ENCODE measurements around the gene GPR26.
A peak's percentile ranks its signal among the peaks of the same experiment; 100 is the strongest.

GPR26 gene

GRCh38 chr10:123651421-123652047 lies 14.6 kb upstream of the GPR26 start:
- no peak overlapping the region for H3K27ac ChIP-seq (ENCODE audit: low read depth, low read length)

DNA sequence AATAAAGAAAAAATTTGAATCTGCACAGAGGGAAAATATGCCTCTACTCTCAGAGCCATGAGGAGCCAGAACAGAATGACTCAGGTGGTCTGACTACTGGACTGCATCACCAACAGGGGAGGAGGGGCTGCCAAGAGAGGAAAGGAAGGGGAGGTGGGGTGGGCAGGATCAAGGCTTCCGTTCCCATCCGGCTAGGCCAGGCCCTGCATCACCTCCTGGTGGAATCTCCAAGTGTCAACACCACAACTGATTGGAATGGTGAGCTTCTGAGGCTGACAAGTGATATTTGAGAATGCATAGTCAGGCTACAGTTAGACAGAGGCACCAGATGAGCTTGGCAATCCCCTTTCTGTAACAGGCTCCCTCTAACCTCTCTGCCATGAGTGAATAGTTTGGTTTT lies 10.4 kb upstream of the GPR26 start:
- Histone ChIP-seq H3K9me3 (ENCODE audit: insufficient read depth, low read depth, low read length) (no peaks in the 10 kb centered on the region), H3K4ac (ENCODE audit: low read depth, low read length) (no peak overlapping the region), H3K18ac (ENCODE audit: low read length) (no peak overlapping the region), H3K23ac (ENCODE audit: low read length) (no peak overlapping the region), H3K9ac (ENCODE audit: low read length) (no peak overlapping the region), H3K27ac (ENCODE audit: low read depth, low read length) (no peak overlapping the region), H3K36me3 (ENCODE audit: control insufficient read depth in 1 of 2, insufficient read depth in 2 of 2, low read length in 2 of 2) (no peaks in the 10 kb centered on the region), H4K8ac (ENCODE audit: low read depth, low read length) (no peak overlapping the region), H3K27me3 (ENCODE audit: insufficient read depth, low read length) (no peaks in the 10 kb centered on the region), H2BK120ac (ENCODE audit: insufficient read depth, low read length, poor library complexity) (no peak overlapping the region), H2AFZ (ENCODE audit: insufficient read depth, low read length, poor library complexity) (no peak overlapping the region), H3K4me3 (ENCODE audit: low read depth, low read length) (no peak overlapping the region), H2BK12ac (ENCODE audit: low read length) (no peak overlapping the region), H2AK5ac (ENCODE audit: low read length) (no peak overlapping the region), H3K14ac (ENCODE audit: low read length) (no peak overlapping the region), H4K12ac (ENCODE audit: low read depth, low read length) (no peak overlapping the region), H3K79me1 (ENCODE audit: low read length) (no peaks in the 10 kb centered on the region), H4K91ac (ENCODE audit: low read depth, low read length) (no peak overlapping the region), H3K4me1 (ENCODE audit: control insufficient read depth in 1 of 2, insufficient read depth in 2 of 2, low read length in 2 of 2) (no peaks in the 10 kb centered on the region), H3K4me2 (ENCODE audit: low read length) (no peak overlapping the region), H2BK5ac (ENCODE audit: low read depth, low read length, poor library complexity) (no peak overlapping the region), H3K79me2 (ENCODE audit: control insufficient read depth, insufficient read depth, low read length, poor library complexity) (no peaks in the 10 kb centered on the region)
- WGBS (ENCODE audit: extremely low coverage, insufficient coverage, insufficient read length) = no CpG with 5 or more reads among the region's 2 CpGs
- DNase-seq = no peak

More at GRCh38 chr10:123651421-123652047, 14.6 kb upstream of the GPR26 start:
- no peak overlapping the region for H4K91ac ChIP-seq (ENCODE audit: low read depth, low read length)
- H2AFZ ChIP-seq (ENCODE audit: insufficient read depth, low read length, poor library complexity) = no peak overlapping the region
- no peak overlapping the region for H3K14ac ChIP-seq (ENCODE audit: low read length)
- H2BK12ac ChIP-seq (ENCODE audit: low read length) = no peak overlapping the region
- no peaks in the 10 kb centered on the region for H3K4me1 ChIP-seq (ENCODE audit: control insufficient read depth in 1 of 2, insufficient read depth in 2 of 2, low read length in 2 of 2)
- H3K79me2 ChIP-seq (ENCODE audit: control insufficient read depth, insufficient read depth, low read length, poor library complexity) = no peaks in the 10 kb centered on the region
- H3K9me3 ChIP-seq (ENCODE audit: insufficient read depth, low read depth, low read length) = peaks cover 4% of the 10 kb centered on the region
- no peak overlapping the region for H3K18ac ChIP-seq (ENCODE audit: low read length)
- H3K23ac ChIP-seq (ENCODE audit: low read length) = no peak overlapping the region
- H3K4ac ChIP-seq (ENCODE audit: low read depth, low read length) = no peak overlapping the region
- H3K36me3 ChIP-seq (ENCODE audit: control insufficient read depth in 1 of 2, insufficient read depth in 2 of 2, low read length in 2 of 2) = no peaks in the 10 kb centered on the region
- no CpG with 5 or more reads among the region's 6 CpGs for WGBS (ENCODE audit: extremely low coverage, insufficient coverage, insufficient read length)
- no peak overlapping the region for H2BK5ac ChIP-seq (ENCODE audit: low read depth, low read length, poor library complexity)
- H3K9ac ChIP-seq (ENCODE audit: low read length) = no peak overlapping the region
- no peak for DNase-seq
- H3K4me2 ChIP-seq (ENCODE audit: low read length) = no peak overlapping the region
- no peaks in the 10 kb centered on the region for H3K79me1 ChIP-seq (ENCODE audit: low read length)
- no peak overlapping the region for H4K8ac ChIP-seq (ENCODE audit: low read depth, low read length)
- no peak overlapping the region for H3K4me3 ChIP-seq (ENCODE audit: low read depth, low read length)
- no peak overlapping the region for H2AK5ac ChIP-seq (ENCODE audit: low read length)
- no peaks in the 10 kb centered on the region for H3K27me3 ChIP-seq (ENCODE audit: insufficient read depth, low read length)
- no peak overlapping the region for H4K12ac ChIP-seq (ENCODE audit: low read depth, low read length)
- H2BK120ac ChIP-seq (ENCODE audit: insufficient read depth, low read length, poor library complexity) = no peak overlapping the region

GRCh38 chr10:123663522-123663921 lies 2.6 kb upstream of the GPR26 start:
- H3K79me1 ChIP-seq (ENCODE audit: low read length) = no peaks in the 10 kb centered on the region
- H3K14ac ChIP-seq (ENCODE audit: low read length) = no peak overlapping the region
- no peak overlapping the region for H2AK5ac ChIP-seq (ENCODE audit: low read length)
- H3K4ac ChIP-seq (ENCODE audit: low read depth, low read length) = no peak overlapping the region
- peaks cover 11% of the 10 kb centered on the region for H3K9me3 ChIP-seq (ENCODE audit: insufficient read depth, low read depth, low read length)
- no peak overlapping the region for H4K12ac ChIP-seq (ENCODE audit: low read depth, low read length)
- no peak overlapping the region for H3K9ac ChIP-seq (ENCODE audit: low read length)
- peaks cover 29% of the 10 kb centered on the region for H3K27me3 ChIP-seq (ENCODE audit: insufficient read depth, low read length)
- H3K36me3 ChIP-seq (ENCODE audit: control insufficient read depth in 1 of 2, insufficient read depth in 2 of 2, low read length in 2 of 2) = no peaks in the 10 kb centered on the region
- no peak overlapping the region for H2BK12ac ChIP-seq (ENCODE audit: low read length)
- H3K18ac ChIP-seq (ENCODE audit: low read length) = no peak overlapping the region
- H3K23ac ChIP-seq (ENCODE audit: low read length) = no peak overlapping the region
- peaks cover 0 to 2% of the 10 kb centered on the region in 2 experiments for H3K4me1 ChIP-seq (ENCODE audit: control insufficient read depth in 1 of 2, insufficient read depth in 2 of 2, low read length in 2 of 2)
- no peak overlapping the region for H4K8ac ChIP-seq (ENCODE audit: low read depth, low read length)
- no peak overlapping the region for H3K4me2 ChIP-seq (ENCODE audit: low read length)
- no peak overlapping the region for H2BK120ac ChIP-seq (ENCODE audit: insufficient read depth, low read length, poor library complexity)
- no peak overlapping the region for H3K4me3 ChIP-seq (ENCODE audit: low read depth, low read length)
- no peak overlapping the region for H3K27ac ChIP-seq (ENCODE audit: low read depth, low read length)
- H2BK5ac ChIP-seq (ENCODE audit: low read depth, low read length, poor library complexity) = no peak overlapping the region
- no CpG with 5 or more reads among the region's 3 CpGs for WGBS (ENCODE audit: extremely low coverage, insufficient coverage, insufficient read length)
- no peaks in the 10 kb centered on the region for H3K79me2 ChIP-seq (ENCODE audit: control insufficient read depth, insufficient read depth, low read length, poor library complexity)
- no peak for DNase-seq
- no peak overlapping the region for H2AFZ ChIP-seq (ENCODE audit: insufficient read depth, low read length, poor library complexity)
- no peak overlapping the region for H4K91ac ChIP-seq (ENCODE audit: low read depth, low read length)

DNA sequence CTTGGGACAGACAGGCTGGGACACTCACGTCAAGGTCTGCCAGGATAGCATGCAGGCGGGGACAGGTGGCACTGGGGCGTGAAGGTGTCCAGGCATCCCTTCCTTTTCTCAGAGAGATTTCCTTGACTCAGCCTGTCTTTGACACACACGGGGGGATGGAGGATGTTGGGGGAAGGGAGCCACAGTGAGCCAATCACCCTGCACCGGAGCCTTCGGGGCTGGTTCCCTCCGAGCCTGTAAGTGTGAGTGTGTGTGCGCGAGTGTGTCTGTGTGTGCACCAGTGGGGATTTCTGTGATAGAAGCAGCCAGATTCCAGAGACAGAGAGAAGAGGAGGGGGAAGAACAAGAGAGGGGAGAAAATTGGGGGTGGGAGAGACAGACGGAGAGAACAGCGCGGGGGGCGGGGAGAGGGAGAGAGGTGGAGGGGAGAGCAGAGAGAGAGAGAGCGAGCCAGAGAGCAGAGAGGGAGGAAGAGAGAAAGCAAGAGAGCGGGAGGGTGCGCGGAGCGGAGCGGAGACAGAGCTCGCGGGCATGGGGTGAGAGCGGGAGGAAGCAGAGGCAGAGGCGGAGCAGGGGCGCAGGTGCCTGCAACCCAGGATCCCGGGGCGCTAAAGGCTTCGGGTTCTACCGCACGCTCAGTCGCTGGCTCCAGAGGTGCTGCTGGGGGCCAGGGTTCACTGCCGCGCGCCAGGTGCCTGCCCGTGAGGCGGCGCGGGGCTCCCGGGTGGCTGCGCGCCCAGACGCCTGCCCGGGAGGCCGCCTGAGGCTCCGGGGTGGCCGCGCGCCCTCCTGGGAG lies 466 bp upstream of the GPR26 start:
- Histone ChIP-seq H3K4ac (ENCODE audit: low read depth, low read length) (no peak overlapping the region), H3K79me2 (ENCODE audit: control insufficient read depth, insufficient read depth, low read length, poor library complexity) (no peaks in the 10 kb centered on the region), H3K4me1 (ENCODE audit: control insufficient read depth in 1 of 2, insufficient read depth in 2 of 2, low read length in 2 of 2) (peaks cover 0 to 2% of the 10 kb centered on the region in 2 experiments), H2BK12ac (ENCODE audit: low read length) (no peak overlapping the region), H3K36me3 (ENCODE audit: control insufficient read depth in 1 of 2, insufficient read depth in 2 of 2, low read length in 2 of 2) (no peaks in the 10 kb centered on the region), H3K9ac (ENCODE audit: low read length) (no peak overlapping the region), H3K4me2 (ENCODE audit: low read length) (peak overlapping the region; percentile 17), H3K18ac (ENCODE audit: low read length) (no peak overlapping the region), H3K4me3 (ENCODE audit: low read depth, low read length) (no peak overlapping the region), H2AFZ (ENCODE audit: insufficient read depth, low read length, poor library complexity) (no peak overlapping the region), H3K79me1 (ENCODE audit: low read length) (no peaks in the 10 kb centered on the region), H4K8ac (ENCODE audit: low read depth, low read length) (no peak overlapping the region), H2BK120ac (ENCODE audit: insufficient read depth, low read length, poor library complexity) (no peak overlapping the region), H3K14ac (ENCODE audit: low read length) (no peak overlapping the region), H4K91ac (ENCODE audit: low read depth, low read length) (no peak overlapping the region), H3K23ac (ENCODE audit: low read length) (no peak overlapping the region), H3K27ac (ENCODE audit: low read depth, low read length) (no peak overlapping the region), H4K12ac (ENCODE audit: low read depth, low read length) (no peak overlapping the region), H3K9me3 (ENCODE audit: insufficient read depth, low read depth, low read length) (peaks cover 11% of the 10 kb centered on the region), H2BK5ac (ENCODE audit: low read depth, low read length, poor library complexity) (no peak overlapping the region), H3K27me3 (ENCODE audit: insufficient read depth, low read length) (peaks cover 29% of the 10 kb centered on the region), H2AK5ac (ENCODE audit: low read length) (no peak overlapping the region)
- no peak for DNase-seq
- whole genome bisulfite sequencing (ENCODE audit: extremely low coverage, insufficient coverage, insufficient read length) = no CpG with 5 or more reads among the region's 47 CpGs

Data from trophoblast cell (in vitro differentiated cells and primary cell).